ENCODE measurements around the gene TLCD5.

TLCD5 gene

DNA sequence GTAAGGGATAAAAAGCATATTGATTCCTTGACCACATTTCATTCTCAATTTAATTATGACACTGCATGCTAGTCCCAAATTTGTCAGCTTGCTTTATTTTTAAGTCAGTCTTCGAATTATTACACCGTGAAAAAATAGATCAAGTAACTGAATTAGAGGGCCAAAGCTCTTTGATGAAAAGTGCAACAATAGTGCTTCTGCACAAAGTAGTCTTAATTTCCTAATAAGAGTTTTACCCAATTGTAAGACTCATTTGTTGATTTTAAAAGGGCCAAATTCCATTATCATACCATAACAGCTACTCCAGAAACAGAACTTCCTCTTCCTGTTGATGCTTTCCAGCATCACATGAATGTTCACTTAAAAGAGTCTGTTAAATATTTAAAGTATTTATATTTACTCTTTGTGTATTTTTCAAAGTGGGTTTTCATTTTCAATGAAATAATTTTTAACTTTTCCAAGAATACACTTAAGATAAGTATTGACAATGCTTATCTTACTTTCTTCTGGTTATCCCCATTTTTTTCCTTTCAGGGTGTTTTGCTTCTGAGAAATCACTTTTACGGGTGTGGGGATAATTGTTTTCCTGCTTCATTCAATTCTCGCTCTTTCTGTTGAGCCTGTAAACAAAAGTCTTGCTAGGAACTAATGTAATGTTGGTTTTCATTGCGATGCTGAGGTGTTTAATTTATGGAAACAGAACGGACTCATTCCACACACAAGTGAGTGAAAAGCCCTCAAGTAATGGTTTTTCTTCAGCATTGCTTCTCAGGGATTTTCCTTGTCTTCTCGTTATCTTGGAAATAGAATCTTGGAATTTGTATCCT is 13.2 kb downstream of the TLCD5 start:
- no peak for DNase-seq

DNA sequence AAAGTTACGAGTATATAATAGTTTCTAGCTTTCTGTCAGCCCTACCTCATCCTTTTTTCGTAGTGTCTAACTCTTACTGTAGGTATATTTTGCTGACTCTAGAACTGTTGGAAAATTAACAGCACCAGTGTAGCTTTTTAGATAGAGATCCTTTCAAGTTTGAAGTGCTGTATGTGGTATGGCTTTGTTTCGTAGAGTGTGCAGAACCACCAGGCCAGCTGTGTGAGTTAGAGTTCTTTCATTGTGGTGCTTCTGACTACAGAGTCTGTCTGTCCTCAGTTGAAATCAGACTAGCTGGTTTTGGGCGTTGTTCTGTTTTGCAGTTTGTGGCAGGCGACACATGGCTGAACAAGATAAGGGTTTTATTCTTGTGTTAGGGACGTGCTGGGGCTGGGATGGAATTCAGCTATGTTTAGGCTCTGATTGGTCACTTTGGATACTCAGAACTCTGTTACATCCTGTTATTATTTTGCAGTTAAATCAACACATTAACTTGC is 14.3 kb downstream of the TLCD5 start:
- DNase-seq, result no peak

DNA sequence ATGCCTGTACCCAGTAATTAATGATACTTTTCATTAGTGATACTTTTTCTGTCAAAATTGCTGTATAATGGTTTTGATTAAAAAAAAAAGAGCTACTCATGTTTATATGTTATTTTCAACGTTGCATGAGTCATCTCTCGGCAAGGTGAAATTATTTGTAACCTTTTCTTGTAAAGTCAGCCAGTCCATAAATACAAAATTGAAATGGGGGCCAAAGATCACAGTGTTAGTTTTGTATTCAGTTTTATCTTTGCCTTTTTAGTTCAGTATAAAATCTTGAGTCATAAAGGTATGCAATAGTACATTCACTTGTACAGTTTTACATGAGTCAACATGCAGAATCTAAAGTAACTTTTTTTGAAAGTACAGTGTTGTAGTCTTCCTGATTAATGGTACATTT is 15.4 kb downstream of the TLCD5 start:
- no peak for DNase-seq

DNA sequence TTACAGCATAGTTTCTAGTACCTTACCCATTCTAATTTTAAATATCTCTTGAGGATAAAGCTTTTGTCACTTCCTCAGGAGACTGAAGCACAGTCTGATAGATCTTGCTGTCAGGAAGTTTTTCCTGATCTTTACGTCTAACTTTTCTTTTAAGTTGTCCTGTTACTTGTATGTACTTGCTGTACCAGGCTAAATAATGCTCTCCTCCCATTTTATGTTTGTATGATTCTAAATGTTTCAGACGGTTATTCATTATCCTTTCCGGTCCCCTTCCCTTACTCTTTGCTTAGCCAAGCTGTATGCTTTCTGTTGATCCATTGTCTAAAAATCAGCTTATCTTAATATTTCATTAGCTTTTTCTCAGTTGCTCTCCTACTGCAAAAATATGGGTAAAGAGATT is 17.1 kb downstream of the TLCD5 start:
- DNase-seq, result no peak

DNA sequence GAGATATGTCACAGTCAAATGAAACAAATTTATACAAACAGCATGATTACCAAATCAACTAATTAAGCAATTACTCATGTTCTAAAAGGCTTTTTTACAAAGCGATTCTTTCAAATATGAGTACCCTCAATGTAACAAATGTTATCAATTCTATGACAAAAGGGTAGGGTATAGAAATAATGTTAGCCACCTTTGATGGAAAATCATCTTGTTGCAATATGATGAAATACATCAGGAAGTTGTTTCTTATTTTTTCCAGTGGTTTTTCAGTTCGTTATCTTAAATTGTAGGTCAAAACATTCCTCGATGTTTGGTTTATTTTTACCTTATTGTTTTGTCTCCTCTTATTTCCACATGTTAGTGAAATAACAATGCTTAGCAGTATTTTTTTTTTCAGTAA is 17.6 kb downstream of the TLCD5 start:
- DNase-seq, result no peak

DNA sequence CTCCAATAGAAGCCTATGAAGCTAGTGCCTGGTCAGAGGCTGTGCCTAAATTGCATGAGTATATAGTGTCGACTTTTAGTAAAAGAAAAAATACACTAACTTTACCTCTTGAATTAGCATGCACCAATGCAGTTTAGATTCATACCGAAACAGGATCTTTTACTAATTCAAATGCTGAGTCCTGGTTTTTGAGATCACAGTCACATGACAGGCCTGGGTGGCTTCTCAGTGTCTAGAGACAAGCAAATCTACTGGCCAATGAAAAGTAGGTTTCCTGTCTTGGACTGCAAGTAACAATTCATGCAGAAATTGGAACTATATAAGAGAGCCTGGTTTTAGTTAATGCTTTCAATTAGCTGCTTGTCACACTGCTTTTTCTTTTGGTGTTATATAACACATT is 18.3 kb downstream of the TLCD5 start:
- DNase-seq, result no peak

DNA sequence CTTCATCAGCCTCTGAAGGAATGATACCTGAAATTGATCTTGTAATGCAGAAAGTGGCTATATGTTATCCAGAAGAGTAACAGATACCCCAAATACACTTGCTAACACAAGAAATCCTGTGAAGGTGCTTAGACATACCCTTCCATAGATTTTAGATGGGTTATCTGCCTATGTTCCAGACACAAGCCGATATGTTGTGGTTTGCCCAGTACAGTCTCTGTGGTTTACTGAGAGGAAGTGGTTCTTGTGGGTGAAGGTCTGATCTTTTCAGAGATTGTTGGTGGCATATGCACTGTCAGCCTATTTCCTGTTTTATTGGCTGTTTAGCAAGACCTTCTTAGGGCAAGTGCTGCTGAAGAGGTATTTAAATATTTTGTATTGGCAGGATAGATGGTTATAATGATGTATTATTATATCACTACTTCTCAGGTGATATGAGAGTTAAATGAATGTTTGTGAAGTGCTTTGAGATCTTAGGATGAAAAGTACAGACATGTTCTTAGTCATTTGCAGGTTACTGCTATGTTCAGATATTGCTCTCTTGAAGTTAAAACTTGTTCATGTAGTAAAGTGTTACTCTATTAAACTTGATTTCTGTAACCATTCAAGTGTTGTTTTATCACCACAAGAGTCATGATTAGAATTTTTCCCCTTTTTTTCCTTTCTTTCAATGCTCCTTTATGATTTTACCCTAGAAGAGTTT is 19.4 kb downstream of the TLCD5 start:
- DNase-seq, result no peak

DNA sequence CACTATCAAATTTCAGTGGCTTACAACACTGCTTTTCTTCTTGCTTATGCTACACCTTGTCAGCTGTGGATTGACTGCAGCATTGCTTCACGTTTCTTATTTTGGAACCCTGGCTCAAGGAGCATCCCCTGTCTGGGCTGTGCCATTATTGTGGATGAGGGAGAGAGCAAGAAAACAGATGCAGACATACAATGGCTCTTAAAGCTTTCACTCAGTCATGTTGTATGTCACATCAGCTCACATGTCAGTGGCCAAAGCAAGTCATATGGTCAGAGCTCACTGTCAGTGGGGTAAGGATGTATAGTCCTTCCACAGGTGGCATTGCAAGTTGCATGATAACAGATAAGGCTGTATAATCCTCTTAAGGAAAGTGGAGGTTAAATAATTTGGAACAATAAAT is 21.1 kb downstream of the TLCD5 start:
- DNase-seq, result no peak

DNA sequence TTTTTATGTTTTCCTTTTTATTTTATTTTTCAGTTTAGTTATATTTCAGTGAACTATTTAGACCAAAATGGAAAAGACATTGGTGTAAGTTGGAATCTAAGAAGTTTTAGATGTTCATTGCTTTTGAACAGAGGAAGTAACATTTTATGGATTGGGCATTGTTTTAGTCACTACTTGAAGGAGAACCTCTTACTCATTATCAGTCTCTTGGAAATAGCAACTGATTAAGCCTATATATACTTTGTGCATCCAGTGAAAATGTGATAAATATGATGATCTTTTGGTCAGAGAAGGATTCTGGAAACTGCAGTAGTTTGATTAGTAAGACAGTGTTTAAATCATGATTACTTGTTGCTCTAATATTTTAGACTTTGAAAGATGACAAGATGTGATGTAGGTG is 25.5 kb downstream of the TLCD5 start:
- no peak for DNase-seq

DNA sequence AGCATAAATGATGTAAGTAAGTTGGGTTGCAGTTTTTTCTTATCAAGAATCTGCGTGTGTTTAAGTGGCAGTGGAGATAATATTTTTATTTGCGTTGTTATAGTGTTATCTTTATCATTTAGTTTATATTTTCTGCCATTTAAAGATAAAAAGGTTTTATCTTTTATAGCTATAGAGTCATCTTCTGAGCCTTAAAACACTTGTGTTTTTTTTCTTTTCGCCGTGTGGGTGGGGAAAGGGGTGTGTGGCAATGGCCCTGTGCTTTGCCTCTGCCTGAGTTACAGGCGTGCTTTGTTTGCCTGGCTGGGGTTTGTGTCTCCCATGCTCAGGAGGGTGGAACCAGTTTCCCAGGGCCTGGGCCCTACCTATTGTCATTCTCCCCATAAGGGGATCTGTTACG is 27.3 kb downstream of the TLCD5 start:
- DNase-seq, result no peak

DNA sequence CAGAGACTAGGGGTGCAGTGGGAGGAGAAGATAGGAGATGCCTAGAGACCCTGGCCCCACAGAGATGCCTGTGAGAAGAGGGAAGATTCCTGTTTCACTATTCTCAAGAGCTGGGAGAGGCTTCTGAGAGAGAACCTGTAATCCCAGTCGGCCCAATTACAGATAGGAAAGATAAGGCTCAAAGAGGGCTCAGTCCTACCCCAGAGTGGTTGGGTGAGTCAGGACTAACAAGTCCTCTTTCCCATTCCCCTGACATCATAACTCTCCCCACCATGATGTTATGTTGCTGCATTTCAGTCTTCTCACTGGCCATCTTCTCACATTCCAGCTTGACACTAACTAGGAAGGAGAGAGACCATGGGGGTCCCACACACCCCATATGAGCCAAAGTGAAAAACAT is 29.0 kb downstream of the TLCD5 start:
- DNase-seq, result no peak

DNA sequence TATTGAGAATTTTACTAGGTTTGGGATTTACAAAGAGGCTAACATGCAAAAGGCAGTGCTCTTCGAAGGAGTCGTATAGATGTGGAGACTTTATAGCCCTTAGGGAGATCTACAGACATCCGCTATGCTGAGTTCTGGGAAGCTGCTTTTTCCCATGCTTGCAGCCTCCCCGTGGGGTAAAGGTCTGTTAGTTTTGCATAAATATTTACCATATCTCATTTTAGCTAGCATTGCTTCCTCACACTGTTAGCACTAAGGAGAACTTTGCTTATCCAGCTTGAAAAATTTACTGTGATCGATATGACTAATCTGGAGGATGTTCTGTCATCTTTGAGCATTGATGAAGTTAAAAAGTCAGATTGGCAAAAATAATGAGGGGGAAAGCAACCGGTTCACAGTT is 29.7 kb downstream of the TLCD5 start:
- no peak for DNase-seq

DNA sequence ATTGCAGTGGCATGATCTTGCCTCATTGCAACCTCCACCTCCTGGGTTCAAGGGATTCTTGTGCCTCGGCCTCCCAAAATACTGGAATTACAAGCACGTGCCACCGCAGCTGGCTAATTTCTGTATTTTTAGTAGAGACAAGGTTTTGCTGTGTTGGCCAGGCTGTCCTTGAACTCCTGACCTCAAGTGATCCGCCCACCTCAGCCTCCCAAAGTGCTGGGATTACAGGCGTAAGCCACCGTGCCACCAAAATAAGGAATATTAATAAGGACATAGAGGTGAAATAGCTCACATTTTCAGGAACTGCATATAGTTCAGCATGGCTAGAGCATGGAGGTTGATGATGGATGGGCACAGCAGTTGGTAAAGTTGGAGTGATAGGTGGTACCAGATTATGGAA is 32.5 kb downstream of the TLCD5 start:
- no peak for DNase-seq

DNA sequence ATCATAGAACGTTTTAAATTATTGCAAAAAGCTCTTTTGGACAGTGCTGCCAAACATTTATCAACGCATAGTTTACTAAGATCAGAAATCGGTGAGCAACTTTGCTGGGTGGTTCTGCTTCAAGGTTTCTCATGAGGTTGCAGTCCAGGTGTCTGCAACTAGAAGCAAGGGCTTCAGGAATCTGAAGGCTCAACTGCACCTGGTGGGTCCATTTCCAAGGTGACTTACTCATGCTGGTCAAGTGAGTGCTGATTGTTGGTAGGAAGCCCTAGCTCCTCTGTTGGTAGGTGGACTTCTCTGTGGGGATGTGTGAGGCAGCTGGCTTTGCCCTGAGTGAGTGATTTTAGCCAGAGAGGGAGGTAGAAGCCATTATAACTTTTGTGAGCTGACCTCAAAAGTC is 33.6 kb downstream of the TLCD5 start:
- DNase-seq, result no peak

DNA sequence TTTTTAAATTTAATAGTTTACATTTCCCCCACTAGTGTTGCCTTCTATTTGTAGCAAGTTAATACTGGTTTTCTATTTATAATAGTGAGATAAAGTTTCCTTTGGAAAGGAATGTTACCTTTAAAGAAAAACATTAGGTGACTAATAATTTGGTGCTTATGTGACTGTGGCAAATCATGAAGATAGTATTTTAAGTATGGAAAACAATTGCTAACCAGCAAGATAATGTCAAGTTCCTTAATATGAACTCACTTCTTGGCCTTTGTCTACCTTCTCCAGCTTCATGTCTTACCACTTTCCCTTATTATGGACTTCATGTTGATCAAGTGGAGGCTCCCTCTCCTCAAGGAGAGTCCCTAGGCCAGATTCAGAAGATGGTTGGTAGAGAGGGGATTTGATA is 38.3 kb downstream of the TLCD5 start:
- DNase-seq, result no peak

DNA sequence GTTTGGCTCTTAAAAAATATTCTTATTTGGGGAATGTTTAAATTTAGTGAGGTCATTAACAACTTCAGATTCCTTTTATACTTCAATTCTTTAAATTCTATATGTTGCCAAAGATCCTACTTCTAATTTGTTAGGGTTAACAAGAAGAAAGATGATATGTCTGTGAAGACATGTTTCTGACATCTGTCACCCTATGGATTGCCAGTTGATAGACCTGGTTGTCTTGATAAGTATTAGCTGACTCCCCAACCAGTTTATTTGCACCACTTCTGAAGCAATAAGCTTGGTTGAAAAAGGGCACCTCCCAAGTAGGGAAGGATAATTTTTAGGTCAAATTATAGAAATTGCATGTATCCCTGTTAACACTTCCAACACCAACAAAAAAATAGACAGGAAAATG is 40.4 kb downstream of the TLCD5 start:
- no peak for DNase-seq

DNA sequence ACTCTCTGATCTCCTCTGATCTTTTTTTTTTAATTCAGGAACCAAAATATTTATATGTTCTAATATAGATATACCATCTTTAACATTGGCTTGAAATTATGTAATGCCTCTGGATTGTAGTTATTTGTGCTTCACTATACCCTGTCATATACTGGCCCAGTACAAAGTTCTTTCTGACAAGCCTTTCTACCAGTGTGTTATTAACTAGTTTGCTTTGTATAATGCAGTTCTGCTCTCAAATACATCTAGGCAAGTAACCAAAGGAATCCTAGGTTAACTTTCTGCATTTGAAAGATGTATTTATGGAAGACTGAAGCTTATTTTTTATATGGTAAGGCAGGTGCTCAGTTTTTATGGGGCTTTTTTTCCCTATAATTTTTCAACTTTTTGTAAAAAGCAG is 47.2 kb downstream of the TLCD5 start:
- DNase-seq, result no peak

DNA sequence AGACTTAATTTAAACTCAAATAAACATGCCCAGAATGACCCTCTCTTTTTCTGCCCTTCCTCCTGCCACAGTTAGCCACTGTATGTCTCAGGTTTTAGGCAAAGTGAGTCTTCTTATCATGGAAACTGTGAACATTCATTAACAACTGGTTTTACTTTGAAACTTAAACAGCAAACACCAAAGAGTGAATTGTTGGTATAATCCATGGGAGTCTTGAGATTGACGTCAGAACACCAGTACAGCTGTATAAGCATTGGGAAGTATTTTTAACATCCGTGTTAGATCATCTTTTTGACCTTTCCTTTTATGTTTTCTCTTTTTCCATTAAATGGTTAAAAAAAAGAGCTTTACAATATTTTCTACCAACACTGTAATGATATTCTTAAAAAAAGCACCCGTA is 50.0 kb downstream of the TLCD5 start:
- no peak for DNase-seq

DNA sequence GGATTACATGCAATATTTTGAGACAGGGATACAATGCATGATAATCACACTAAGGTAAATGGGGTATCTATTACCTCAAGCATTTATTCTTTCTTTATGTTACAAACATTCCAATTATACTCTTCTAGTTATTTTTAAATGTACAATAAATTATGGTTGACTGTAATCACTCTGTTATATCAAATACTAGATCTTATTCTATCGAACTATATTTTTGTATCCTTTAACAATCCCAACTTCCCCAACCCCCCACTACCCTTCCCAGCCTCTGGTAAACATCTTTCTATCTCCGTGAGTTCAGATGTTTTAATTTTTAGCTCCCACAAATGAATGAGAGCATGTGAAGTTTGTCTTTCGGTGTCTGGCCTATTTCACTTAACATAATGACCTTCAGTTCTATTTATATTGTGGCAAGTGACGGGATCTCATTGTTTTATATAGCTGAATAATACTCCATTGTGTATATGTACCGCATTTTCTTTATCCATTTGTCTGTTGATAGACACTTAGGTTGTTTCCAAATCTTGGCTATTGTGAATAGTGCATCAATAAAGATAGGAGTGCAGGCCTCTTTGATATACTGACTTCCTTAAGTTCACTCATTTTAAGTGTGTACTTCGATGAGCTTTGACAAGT is 51.6 kb downstream of the TLCD5 start:
- no peak for DNase-seq

DNA sequence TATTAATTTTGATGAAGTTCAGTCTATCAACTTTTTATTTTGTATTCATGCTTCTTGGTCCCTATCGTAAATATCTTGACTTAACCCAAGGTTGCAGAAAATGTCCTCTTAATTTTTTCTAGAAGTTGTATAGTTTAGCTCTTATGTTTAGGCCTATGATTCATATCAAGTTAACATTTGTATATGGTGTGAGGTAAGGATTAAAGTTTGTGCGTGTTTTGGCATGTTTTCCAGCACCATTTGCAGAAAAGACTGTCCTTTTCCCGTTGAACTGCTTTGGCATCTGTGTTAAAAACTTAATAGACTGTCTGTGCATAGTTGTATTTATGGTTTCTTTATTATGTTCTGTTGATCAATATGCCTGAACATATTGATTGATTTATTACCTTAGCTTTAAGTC is 53.4 kb downstream of the TLCD5 start:
- DNase-seq, result no peak

DNA sequence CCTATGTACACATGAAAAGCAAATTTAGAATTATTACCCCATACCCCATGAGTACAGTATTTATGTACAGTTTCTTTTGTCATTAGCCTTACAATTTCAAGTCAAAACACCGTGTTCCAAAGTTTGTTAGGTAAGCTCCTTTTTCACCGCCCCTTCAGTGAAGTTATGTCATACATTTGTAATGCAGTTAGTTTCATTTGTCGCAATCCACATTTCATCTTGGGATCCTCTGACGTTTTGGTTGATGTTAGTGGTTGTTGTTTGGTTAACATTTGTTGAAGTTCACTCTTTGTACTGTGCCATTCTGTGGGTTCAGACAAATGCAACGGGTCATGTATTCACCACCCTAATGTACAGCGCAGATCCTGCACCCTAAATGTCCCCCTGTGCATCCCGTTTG is 56.3 kb downstream of the TLCD5 start:
- DNase-seq, result no peak

All from NCI-H1105 (cell line).